ENCODE data around the gene SOS1. TPM values are rescaled to one million over a fixed set of nuclear protein-coding genes. Genes with fewer than 3 reads are reported as not detected.

SOS1 gene
- total and polyA plus RNA-seq, 2 experiments from 2014 or later: 15.3 to 31.6 TPM

- H3K27ac ChIP-seq: peak overlapping the region; percentile 98
- peak overlapping the region; percentile 98 for H3K4me3 ChIP-seq
- no peaks in the 10 kb centered on the region for H3K36me3 ChIP-seq
- H3K9me3 ChIP-seq (ENCODE audit: low read depth): no peaks in the 10 kb centered on the region
- peaks cover 28% of the 10 kb centered on the region for H3K4me1 ChIP-seq (ENCODE audit: low read depth)
- DNase-seq (ENCODE audit: low read depth in 1 of 2, low spot score in 1 of 2): no peak
- no peaks in the 10 kb centered on the region for H3K27me3 ChIP-seq
- TF ChIP-seq, protein P1, sequence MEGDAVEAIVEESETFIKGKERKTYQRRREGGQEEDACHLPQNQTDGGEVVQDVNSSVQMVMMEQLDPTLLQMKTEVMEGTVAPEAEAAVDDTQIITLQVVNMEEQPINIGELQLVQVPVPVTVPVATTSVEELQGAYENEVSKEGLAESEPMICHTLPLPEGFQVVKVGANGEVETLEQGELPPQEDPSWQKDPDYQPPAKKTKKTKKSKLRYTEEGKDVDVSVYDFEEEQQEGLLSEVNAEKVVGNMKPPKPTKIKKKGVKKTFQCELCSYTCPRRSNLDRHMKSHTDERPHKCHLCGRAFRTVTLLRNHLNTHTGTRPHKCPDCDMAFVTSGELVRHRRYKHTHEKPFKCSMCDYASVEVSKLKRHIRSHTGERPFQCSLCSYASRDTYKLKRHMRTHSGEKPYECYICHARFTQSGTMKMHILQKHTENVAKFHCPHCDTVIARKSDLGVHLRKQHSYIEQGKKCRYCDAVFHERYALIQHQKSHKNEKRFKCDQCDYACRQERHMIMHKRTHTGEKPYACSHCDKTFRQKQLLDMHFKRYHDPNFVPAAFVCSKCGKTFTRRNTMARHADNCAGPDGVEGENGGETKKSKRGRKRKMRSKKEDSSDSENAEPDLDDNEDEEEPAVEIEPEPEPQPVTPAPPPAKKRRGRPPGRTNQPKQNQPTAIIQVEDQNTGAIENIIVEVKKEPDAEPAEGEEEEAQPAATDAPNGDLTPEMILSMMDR (IDR thresholded peaks at IDR 0.05; ENCODE audit: low read depth, low read length): no peak
These were observed 405 bp downstream of the SOS1 start for GRCh38 chr2:39120521-39120770.

- DNase-seq (ENCODE audit: low read depth in 1 of 2, low spot score in 1 of 2): peak; percentile 67 to 79
- Histone ChIP-seq H3K4me3 (peak overlapping the region; percentile 98), H3K36me3 (no peaks in the 10 kb centered on the region), H3K9me3 (ENCODE audit: low read depth) (no peaks in the 10 kb centered on the region), H3K4me1 (ENCODE audit: low read depth) (peaks cover 28% of the 10 kb centered on the region), H3K27ac (peak overlapping the region; percentile 98), H3K27me3 (no peaks in the 10 kb centered on the region)
- TF ChIP-seq, protein P1 (IDR thresholded peaks at IDR 0.05; ENCODE audit: low read depth, low read length): peak; percentile 35
These were observed 925 bp downstream of the SOS1 start for GRCh38 chr2:39119732-39120520.

DNA sequence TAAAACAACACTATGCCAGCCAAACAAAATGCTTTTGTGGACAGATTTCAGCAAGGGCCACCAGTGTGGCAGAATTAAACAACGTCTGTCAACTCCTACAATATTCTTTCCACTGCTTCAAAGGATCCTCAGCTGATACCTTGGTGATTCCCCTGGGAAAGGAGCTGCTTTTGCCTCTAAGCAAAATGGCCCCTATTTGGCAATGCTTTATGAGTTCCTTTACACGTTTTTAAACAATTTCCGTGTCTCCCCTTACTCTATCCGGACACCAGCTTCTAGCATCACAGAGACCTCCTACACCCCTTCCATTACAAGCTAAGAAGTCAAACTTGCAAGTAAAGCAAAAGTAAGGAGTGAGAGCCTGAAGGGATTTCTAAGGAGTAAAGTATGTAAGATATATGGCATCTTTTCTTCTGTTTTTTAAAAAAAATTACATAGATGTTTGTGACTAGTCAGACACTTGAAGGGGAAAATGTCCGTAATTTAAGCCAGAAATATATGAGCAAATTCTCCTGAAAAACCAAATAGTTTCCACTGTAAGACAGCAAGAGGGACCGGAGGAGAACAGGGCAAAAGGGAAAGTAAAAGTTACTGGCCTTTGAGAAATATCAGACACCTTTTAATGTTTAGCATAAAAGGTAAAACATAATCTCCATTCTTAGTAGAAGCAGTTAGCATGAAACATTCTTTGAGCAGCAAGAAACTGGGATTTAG, 1.9 kb downstream of the SOS1 start:
- Histone ChIP-seq H3K27ac (peak overlapping the region; percentile 98), H3K36me3 (no peaks in the 10 kb centered on the region), H3K27me3 (no peaks in the 10 kb centered on the region), H3K9me3 (ENCODE audit: low read depth) (no peaks in the 10 kb centered on the region), H3K4me3 (peak overlapping the region; percentile 98), H3K4me1 (ENCODE audit: low read depth) (peaks cover 28% of the 10 kb centered on the region)
- TF ChIP-seq, protein P1 (IDR thresholded peaks at IDR 0.05; ENCODE audit: low read depth, low read length): no peak
- DNase-seq (ENCODE audit: low read depth in 1 of 2, low spot score in 1 of 2): peak in 1 of 2 donors; percentile 40

- DNase-seq (ENCODE audit: low read depth in 1 of 2, low spot score in 1 of 2): no peak
- H3K36me3 ChIP-seq: no peaks in the 10 kb centered on the region
- no peak overlapping the region for H3K4me3 ChIP-seq
- TF ChIP-seq, protein P1 (IDR thresholded peaks at IDR 0.05; ENCODE audit: low read depth, low read length): no peak
- H3K27me3 ChIP-seq: no peaks in the 10 kb centered on the region
- no peak overlapping the region for H3K27ac ChIP-seq
- H3K9me3 ChIP-seq (ENCODE audit: low read depth): no peaks in the 10 kb centered on the region
- H3K4me1 ChIP-seq (ENCODE audit: low read depth): peaks cover 13% of the 10 kb centered on the region
These were observed 5.3 kb downstream of the SOS1 start for GRCh38 chr2:39115556-39115955.

GRCh38 chr2:39114771-39115170, 6.1 kb downstream of the SOS1 start:
- H3K27ac ChIP-seq: no peak overlapping the region

More at GRCh38 chr2:39114771-39115170, 6.1 kb downstream of the SOS1 start:
- H3K9me3 ChIP-seq (ENCODE audit: low read depth): no peaks in the 10 kb centered on the region
- DNase-seq (ENCODE audit: low read depth in 1 of 2, low spot score in 1 of 2): peak in 1 of 2 donors; percentile 36
- TF ChIP-seq, protein P1 (IDR thresholded peaks at IDR 0.05; ENCODE audit: low read depth, low read length): no peak
- peaks cover 13% of the 10 kb centered on the region for H3K4me1 ChIP-seq (ENCODE audit: low read depth)
- H3K36me3 ChIP-seq: no peaks in the 10 kb centered on the region
- H3K4me3 ChIP-seq: no peak overlapping the region
- H3K27me3 ChIP-seq: no peaks in the 10 kb centered on the region

All from cardiac muscle cell (in vitro differentiated cells and primary cell).